ENCODE results near the gene TCF7. TPM values are rescaled to one million over a fixed set of nuclear protein-coding genes. Genes with fewer than 3 reads are reported as not detected.

The TCF7 gene
- total RNA-seq, 4 donors from 2014 or later, result 0.25 to 2.1 (median 0.66) TPM

GRCh38 chr5:134079748-134080581 lies 34.5 kb upstream of the TCF7 start:
- intact Hi-C loops (cut with DNase I; ENCODE audit: low total_unique reads) (no loop called here), in situ Hi-C loops (cut with MboI; ENCODE audit: low sequenced_read_pairs in 4 of 4) (no loop called here)
- Histone ChIP-seq H3K27ac (no peak overlapping the region), H3K4me3 (no peak overlapping the region), H3K4me1 (no peaks in the 10 kb centered on the region), H3K27me3 (no peaks in the 10 kb centered on the region), H3K36me3 (no peaks in the 10 kb centered on the region), H3K9me3 (no peaks in the 10 kb centered on the region)
- no peak for ATAC-seq
- no peak for DNase-seq
- TF ChIP-seq POLR2A (IDR thresholded peaks at IDR 0.05) (no peak), CTCF (IDR thresholded peaks at IDR 0.05 in 4 of 5, conservative IDR thresholded peaks at IDR 0.05 in 1 of 5) (no peak)

DNA sequence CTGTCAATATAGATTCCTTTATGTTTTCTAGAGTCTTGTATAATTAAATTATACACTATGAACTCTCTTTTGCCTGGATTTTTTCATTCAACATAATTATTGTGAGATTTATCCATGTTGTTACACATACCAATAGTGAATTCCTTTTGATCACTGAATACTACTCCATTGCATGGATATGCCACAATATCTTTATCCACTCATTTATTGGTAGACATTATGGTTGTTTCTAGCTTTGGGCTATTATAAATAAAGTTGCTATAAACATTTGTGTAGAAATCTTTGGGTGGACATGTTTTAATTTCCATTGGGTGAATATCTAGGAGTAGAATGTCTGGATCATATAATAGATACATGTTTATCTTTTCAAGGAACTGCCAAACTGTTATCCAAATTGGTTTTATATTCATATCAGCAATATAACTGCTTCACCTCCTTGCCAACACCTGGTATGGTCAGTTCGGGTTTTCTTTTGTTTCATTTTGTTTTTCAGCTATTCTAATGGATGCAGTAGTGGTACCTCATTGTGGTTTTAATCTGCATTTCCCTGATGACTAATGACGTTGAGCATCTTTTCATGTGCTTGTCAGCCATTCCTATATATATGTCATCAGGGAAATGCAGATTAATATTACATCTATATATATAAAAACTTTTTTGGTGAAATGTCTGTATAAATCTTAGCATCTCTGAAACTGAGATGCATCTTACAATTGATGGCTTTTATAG lies 32.1 kb upstream of the TCF7 start:
- TF ChIP-seq CTCF (IDR thresholded peaks at IDR 0.05 in 4 of 5, conservative IDR thresholded peaks at IDR 0.05 in 1 of 5), result no peak
- no peak for TF ChIP-seq POLR2A (IDR thresholded peaks at IDR 0.05)
- in situ Hi-C loops (cut with MboI; ENCODE audit: low sequenced_read_pairs in 4 of 4), result no loop called here
- H3K4me3 ChIP-seq, result no peak overlapping the region
- H3K9me3 ChIP-seq, result no peaks in the 10 kb centered on the region
- no peak overlapping the region for H3K27ac ChIP-seq
- no peaks in the 10 kb centered on the region for H3K36me3 ChIP-seq
- ATAC-seq (no peak), DNase-seq (no peak)
- no peaks in the 10 kb centered on the region for H3K27me3 ChIP-seq
- intact Hi-C loops (cut with DNase I; ENCODE audit: low total_unique reads), result no loop called here
- H3K4me1 ChIP-seq, result no peaks in the 10 kb centered on the region

DNA sequence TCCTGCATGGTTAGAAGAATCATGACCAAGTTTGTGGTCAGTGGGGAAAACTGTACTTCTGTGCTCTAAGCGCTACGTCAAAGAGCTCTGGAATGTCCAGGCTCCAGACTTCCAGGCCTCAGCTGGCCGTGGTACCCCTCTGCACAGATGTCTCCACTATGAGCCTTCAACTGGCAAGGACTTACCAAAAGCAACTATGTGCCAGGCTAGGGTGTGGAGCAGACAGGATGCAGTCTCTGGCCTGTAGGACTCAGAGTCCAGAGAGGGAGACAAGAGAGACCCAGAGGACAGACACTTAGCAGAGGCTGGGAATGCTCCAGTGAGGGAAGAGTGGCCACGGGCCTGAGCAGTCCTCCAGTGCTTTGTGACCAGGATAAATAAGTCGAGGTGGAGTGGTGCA lies 31.0 kb upstream of the TCF7 start:
- TF ChIP-seq CTCF (IDR thresholded peaks at IDR 0.05 in 4 of 5, conservative IDR thresholded peaks at IDR 0.05 in 1 of 5), result no peak
- TF ChIP-seq POLR2A (IDR thresholded peaks at IDR 0.05), result no peak
- Histone ChIP-seq H3K9me3 (no peaks in the 10 kb centered on the region), H3K36me3 (no peaks in the 10 kb centered on the region), H3K27me3 (no peaks in the 10 kb centered on the region), H3K4me1 (no peaks in the 10 kb centered on the region), H3K27ac (no peak overlapping the region), H3K4me3 (no peak overlapping the region)
- intact Hi-C loops (cut with DNase I; ENCODE audit: low total_unique reads), result no loop called here
- no peak for ATAC-seq
- in situ Hi-C loops (cut with MboI; ENCODE audit: low sequenced_read_pairs in 4 of 4), result no loop called here
- DNase-seq, result no peak

DNA sequence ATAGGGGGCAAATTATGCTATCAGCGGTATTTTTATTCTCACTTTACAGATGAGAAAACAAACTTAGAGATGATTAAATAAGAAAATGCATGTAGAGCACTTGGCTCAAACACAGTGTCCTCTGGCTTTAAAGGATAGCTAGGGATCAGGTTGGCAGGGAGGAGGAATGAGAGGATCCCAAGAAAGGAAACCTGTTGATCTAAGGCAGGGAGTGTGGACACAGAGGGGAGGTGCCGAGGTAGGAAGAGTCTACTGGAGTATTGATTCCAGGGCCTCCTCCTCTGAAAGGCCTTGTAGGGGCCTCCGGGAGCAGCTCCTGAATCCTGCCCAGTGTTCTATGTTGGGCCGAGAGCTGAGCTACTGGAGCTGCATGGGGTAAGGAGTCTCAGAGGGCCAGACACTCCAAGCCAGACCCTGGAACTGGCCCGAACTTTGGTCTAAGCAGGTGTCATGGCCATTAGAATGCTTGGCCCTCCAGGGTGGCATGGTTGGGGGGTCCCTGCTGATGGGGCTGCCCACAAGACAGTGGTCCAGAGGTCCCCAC lies 30.4 kb upstream of the TCF7 start:
- in situ Hi-C loops (cut with MboI; ENCODE audit: low sequenced_read_pairs in 4 of 4), result no loop called here
- intact Hi-C loops (cut with DNase I; ENCODE audit: low total_unique reads), result no loop called here
- H3K27ac ChIP-seq, result no peak overlapping the region
- H3K4me3 ChIP-seq, result no peak overlapping the region
- H3K4me1 ChIP-seq, result no peaks in the 10 kb centered on the region
- TF ChIP-seq CTCF (IDR thresholded peaks at IDR 0.05 in 4 of 5, conservative IDR thresholded peaks at IDR 0.05 in 1 of 5) (no peak), POLR2A (IDR thresholded peaks at IDR 0.05) (no peak)
- ATAC-seq, result no peak
- H3K27me3 ChIP-seq, result no peaks in the 10 kb centered on the region
- H3K9me3 ChIP-seq, result no peaks in the 10 kb centered on the region
- no peak for DNase-seq
- H3K36me3 ChIP-seq, result no peaks in the 10 kb centered on the region
